HG02885 (cell line): ENCODE data around the gene INHBA.
A peak's percentile ranks its signal among the peaks of the same experiment; 100 is the strongest.

ENCODE experiments used
- ATAC-seq: cut with Tn5 transposase; IDR thresholded peaks from one replicate; pipeline ENCODE4 v1.9.1; 2021; ENCODE audit warnings: mild to moderate bottlenecking; ENCODE audit not compliant: unreplicated experiment, poor library complexity

The INHBA gene

DNA sequence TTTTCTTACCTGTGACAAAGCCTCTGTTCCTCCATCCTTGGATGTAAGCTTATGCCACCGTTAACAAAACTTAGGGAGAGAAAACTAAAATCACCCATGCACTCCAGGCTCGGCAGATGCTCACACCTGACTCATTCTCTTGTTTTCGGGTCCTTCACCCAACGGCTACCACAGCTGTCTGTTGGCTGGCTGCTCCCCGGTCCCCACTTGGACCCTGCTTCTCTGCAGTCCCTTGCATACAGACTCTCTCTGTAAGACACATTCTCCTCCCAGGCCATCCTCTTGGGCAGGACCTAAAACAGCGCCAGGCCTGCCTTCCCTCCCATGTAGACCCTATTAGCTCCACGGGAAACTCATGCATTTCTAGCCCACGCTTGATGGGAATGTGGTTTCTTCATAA, 12.1 kb upstream of the INHBA start:
- no peak for ATAC-seq

DNA sequence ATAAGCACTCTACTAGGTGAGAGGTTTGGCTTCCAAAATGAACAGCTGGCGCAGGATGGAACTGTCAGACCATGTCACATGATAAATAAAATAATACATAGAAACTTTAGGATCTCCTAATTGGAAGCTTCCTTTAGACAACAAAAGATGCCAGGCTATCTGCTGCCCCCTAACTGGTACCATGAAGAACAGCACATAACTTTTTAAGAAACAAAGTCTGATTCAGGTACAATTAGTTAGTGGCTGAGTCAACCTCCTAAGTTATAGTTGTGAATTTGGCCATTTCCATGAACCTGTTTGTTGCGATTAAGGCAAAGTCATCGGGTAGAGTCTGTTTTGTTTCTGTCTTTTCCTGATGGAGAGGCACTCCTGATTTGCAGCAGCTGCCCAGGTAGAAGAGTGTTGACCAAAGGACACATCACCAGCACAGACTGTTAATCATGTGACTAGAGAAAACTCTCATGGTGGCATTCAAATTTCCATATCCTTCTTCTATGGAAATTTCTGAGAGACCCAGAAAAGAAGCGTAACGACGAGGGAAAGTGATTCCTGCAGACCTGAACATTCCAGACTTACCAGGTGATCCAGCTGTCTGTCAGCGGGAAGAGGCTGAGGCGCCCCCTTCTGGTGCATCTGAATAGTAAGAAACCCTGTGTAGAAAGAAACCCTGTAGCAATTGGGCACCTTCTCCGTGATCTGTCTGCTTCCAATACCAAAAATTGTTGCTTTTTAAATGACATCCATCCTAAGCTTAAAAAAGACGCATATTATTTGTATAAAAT, 8.6 kb upstream of the INHBA start:
- ATAC-seq = no peak

DNA sequence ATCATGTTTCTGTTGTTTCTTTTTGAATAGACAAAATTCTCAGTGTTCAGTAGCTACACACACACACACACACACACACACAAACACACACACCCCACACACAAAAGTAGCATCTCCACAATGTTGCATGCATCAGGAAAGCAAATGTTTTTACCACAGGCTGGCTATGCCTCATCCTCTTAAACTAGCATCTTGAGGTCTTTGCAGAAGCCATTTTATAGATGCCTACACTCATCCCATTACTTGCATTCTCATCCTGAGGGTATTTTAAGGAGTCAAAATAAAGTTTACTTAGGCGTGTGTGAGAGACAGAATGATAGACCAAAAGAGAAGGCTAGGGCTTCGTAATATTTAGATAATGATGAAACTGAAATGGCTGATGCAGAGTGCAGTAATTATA, 7.9 kb upstream of the INHBA start:
- no peak for ATAC-seq

DNA sequence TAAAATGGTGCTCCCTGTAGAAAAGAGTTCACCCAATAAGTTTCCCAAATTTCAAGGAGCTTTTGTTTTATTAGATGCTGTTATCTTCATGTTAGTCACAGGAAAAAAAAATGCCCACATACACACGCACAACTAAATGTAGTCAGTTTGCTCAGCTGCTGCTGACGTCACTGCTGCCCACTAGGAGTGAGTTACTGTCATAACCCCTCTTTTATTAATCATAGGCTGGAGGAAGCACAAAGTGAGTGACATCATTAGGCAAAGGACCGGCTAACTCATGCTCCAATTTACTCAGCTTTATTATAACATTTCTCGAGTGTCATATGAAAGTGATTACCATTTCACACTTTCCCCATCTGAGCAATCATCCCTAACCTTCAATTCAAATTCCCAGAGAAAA, 6.7 kb upstream of the INHBA start:
- ATAC-seq = no peak

DNA sequence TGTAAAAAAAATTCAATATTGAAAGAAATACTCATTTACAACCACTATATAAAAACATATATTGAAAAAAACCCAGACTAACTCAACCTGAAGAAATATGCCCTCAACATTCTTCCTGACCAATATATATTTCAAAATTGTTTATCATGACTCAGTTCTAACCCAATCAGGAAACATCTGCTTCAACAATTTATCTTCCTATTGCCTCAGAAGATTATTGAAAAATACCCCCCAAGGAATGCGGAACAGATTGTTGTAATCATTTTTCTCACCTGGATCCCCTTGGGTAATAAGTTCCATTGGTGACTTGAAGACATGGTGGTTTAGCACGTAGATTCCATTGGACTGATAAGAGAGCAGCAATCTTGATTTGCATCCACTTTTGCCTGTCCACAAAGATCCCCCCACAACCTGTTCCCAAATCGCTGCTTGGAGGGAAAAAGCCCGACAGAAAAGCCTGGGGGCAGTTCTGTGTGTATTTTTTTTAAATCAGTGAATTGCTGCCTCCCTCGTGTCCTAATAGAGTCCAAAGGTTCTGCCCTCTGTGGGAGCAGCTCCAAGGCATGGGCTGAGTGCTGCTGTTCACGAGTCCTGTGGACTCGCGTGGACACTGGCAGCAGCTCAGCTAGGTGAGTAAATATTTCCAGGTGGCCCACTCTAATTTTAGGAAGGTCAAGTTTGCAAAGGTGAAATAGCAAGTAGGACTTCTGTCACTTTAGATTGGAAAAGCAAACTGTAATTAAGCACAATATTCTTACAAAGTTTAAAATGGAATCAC, 5.9 kb upstream of the INHBA start:
- no peak for ATAC-seq

DNA sequence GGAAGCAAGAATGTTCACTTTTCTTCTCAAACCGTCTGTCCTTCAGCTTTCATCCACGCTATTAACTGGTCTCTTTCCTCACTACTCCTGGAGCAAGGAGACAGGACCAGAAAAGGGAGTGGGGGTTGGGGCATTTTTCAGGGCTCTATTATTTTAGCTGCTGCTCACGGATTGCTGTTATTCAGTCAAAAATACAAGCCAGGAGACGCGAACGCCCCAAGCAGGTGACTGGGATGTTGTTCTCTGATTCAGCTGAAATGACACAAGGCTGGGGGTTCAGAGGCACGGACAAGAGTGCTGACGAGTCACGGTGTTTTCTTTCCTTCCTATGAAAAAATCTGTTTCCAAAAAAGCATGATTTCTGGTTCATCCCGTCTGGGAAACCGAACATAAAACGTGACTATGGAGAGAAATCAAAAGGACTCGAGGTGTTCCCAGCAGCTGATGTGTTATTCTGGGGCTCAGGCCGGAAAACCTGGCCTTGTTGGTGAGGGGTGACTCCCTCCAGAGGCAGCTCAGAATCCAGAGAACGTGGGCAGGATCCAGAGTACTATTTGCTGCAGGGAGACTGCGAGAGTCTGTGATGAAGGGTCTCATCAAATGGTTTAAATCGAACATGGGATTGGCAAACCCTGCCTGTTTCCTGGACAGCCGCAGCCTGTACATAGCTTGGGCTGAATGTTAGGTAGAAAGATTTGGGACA, 3.5 kb upstream of the INHBA start:
- no peak for ATAC-seq

DNA sequence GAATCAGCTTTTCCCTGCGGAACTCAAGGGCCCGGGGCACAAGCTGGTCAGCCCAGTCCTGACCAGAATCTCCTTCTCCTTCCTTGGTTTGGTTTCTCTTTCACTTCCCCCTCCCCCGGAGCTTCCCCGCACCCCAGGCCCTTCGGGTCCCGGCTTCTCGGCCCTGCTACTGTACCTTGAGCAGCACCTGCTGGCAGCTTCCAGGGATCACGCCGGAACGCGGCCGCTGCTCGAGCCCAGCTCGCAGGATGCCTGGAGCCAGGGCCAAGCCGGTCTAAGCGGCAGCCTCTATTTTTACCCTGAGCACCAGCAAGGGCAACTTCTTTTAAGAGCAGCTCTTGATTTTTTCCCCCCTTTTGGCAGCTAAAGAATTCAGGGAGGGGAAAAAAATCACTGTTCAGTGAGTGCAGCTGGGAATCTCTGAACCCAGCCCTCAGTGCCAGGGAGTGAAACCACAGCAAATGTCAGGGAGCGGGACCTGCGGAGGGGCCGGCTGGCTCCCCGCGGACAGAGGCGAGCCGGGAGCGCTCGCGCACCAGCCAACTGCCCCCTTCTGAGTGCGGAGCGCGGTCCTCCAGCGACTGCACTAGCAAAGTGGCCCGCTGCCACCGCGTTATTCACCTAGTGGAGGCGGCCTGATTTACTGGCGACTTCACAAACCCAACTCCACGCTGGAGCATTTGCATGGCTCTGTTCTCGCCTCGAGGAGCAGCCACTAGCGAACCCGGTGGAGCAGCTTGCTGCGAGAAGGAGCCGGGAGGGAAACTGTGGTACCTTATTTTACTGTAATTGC, 2.4 kb upstream of the INHBA start:
- ATAC-seq = peak; percentile 96

DNA sequence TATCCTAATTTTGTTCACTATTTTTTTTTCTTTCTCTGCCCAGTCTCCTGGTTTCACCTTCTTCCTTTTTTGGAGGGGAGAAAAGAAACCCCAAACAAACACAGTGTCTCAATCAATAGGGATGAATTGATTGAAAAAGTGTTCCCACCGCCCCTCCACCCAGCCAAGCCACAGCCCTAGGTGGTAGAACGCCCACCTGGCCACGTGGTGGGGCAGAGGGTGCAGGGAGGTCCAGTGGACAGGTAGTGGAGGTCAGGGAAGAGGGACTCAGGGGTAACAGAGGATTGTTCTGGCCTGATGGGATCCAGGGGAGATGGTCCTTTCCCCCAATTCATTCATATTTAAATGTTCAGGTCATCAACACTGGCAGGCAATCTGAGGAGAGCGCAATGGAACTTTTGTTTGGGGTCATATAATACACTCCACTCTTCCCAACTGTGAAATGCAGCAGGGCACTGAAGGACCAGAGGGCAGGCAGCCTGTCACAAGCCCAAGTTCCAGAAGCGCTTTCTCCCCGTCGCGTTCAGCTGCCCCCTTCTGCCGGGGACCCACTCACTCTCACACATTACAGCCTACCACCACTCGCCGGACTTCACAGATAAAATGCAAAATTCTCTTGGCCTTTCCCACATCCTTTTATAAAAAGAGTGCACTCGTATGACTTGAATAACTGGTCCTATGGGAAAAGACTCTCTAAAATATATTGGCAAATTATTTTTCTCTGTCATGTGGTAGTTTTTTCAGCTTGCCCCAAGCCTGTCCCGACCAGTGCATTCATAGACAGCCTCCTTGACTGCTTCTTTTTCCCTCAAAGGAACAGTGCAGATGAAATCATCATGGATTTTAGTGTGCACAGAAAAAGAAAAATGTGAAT, 1.6 kb downstream of the INHBA start:
- ATAC-seq = no peak

DNA sequence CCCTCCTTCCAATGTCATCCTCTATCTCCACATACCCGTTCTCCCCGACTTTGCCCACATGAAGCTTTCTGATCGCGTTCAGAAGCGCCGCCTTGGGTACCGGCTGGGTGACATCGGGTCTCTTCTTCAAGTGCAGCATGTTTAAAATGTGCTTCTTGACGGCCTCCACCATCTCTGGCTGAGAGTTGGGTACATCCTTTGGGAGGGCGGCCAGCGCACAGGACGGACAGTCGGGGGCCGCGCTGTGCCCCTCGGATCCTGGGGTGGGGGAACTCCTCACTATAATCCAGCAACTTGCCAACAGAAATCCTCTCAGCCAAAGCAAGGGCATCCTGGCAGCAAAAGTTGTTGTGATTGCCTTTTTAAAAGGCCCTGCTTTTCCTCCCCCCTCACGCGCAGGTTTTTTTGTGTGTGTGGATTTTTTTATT, 2.8 kb downstream of the INHBA start:
- no peak for ATAC-seq

DNA sequence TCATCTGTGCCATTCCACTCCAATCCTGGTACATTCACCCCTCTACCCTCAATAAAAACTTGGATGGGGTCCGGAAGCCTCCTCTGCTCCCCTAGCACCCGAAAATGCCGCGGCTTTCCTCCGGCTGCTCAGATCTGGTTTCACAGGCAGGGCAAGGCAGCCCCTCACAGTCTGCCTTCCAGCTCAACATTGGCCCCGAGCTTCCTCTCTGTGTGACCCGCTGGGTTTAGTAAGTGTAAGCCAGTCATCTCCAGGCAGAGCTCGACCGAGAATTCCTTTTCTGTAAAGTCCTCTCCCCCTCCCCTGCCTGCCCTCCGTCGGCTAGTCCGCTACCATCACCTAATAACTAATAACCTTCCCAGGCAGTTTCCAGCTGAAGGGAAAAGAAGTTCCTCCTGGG, 3.4 kb downstream of the INHBA start:
- ATAC-seq = no peak

DNA sequence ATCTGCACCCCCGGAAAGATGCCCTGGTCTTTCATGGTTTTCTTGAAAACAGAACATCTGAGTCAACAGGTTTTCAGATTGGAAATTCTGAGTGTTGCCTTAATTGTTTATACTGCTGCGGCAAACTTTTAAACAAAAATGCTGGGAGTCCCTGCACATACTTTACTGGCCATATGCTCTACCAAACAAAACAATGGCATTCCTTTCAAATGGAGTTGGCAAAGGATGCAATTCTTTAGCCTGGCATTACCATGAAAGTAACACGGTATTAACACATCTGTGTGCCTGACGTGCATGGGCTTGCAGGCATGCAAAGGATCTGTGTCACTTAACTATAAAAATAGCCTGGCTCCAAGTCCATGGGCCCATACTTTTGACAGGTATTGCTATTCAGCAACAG, 4.2 kb downstream of the INHBA start:
- no peak for ATAC-seq

DNA sequence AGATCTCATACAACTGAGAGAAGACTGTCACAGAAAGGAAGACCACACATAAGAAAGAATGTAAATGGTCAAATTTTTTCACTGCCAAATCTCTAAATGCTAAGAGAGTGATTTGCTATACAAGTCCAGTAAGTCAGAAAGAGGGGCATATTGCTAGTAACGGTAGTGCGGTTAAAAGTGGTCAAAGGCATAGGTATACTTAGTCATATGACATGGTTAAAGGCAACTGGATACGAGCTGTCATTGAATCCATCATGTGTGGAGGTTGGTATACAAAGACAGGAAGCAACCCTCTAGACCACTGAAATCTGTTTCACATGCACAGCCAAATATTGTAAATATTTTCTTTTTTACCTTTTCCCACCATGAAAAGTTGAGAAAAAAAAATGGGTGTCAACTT, 4.8 kb downstream of the INHBA start:
- ATAC-seq = no peak

DNA sequence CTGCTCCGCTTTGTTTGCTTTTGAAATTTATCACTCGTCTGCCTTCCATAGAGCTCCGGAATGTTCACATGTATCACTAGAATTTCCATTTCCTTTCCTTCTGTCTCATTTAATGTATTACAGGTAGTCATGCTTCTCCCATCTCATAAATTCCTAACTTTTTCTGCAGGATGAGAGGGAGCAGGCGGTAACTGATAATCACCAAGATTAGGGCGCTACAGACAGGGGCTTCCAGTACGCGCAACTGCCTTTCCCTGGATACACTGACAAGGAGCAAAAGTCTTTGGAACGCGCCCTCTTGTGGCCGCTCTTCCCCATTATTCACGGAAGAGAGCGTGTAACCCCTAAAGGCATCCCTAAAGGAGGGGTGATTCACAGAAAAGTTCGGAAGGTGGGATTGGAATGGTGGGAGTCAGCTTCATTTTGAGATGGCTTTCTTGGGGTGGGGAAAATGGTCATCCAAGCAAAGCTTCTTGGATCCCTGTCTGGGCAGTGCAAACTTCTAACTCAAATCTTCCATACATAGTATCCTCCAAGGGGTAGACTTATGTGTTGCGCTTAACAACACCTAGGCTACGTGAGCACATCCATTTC, 6.5 kb downstream of the INHBA start:
- no peak for ATAC-seq

DNA sequence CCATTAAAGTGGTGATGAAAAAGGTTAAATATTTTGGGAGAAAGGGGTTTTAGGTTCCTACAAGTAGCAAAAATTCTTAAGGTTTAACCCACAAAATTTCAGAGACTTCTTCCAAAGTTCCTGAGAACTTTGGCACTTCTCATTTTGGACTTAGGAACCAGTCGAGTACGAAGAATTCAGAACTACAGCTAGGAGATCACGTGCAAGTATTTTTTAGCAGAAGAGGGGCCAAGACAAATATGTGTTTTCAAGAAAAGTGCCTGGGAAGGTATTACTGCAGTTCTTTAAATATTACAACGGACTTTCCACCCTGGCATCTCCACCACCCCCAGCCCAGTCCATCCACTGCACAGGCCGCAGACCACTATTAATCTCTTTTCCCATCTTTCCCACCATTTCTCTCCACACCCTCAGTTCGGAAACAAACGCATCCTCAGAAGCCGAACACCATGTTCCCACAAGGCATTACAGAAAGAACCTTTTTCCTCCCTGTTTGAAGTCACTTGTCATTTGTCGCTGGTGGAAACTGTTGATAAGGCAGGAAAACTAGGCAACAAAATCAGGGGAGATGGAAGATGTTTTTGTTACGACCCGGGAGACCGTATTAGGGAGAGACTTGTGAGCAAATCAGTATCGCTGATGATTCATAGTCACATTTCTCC, 7.1 kb downstream of the INHBA start:
- ATAC-seq = no peak

DNA sequence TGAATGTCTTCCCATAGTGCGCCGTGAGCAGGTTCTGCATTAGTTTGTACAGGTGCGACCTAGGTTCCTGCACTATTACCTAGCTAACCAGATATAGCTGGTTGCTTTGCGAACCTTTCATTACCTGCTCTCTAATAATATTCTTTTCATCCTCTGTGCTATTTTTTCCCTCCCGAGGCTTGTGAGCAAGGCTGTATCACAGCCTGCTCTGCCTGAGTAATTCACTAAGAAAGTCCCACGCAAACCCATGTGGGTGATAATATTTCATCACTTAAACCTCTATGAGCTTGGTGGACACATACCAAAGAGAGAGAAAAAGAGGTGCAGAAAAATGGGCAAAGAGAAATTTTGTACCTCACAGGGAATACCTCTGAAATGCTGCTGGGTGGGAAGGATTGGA, 8.4 kb downstream of the INHBA start:
- no peak for ATAC-seq

DNA sequence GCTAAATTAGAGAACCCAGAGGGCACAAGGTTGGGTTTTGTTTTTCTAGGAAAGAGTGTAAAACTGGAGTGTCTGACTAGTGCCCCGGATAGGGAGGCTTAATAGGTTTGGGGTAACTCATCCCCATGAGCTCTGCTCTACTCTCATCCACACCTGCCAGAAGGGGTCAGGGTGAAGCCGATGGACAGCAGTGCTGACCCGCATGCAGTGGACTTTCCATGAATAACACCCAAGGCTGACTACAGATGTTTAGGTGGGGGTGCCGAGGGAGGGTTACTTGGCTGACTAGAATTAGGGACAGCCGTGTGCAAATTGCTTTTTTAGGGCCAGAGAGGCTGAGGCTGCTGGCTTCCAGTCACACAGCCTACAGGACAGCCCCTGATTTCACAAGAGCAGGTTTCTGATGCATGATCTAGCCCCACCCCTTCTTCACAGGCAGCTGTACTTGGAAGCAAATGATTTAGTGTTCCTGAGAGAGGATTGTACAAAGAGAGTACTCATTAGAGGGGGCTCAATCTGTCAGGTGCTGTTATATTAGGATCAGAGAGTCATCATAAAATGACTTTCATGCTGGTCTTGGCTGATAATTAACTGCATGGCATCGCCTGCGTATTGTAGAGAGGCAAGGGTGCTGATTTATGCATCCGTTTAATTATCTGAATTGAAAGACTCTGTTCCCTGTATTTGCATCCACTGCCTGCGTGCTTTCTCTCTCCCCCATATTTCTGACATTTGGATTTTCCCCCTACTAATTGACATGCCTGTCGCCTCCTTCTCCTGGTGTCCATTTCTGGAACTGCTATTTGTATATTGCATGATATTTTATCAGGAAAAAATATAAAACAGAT, 9.5 kb downstream of the INHBA start:
- no peak for ATAC-seq

DNA sequence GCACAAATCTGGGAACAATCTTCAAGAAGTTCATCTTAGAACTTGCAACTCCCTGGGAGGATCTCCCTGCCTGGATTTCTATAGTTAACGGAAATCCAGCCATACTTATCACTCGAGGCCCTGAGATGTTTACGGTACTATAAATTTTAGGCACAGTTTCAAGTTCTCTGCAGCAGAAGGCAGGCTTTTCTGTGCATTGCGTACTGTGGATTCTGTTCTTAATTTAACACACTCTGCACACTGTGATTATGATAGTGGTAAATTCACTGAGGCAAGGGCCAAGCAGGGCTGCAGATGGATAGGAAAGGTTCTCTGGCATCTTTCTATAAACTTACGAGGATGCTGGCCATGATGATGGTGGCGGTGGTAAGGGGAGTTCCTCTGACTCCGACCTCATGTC, 10.6 kb downstream of the INHBA start:
- ATAC-seq = no peak
